ENCODE results near the gene KCTD8.
"Not testable (repeated sequence)": the region's sequence is repeated elsewhere in the genome, so short reads cannot be mapped to it uniquely, and the experiment has no call there.

KCTD8 gene

DNA sequence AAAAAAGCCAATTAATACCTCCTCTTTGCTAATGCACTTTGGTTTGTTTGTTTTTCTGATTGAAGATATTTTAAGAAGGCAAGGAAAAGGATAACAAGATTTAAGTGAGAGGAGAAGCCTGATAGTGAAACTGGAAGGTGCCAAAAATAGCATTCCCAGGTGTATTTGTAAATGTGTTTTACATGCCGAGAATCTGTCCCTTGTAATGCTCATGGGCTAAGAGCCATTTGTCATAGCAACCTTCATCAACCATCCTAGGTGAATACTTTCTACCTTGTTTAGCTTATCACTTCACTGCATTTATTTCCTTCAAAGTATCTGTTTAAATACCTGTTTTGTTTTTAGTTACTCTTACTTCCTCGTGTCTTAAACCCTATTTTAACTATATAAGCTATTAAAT, 127.8 kb downstream of the KCTD8 start:
- no peak for DNase-seq

GRCh38 chr4:44319129-44319528, 129.5 kb downstream of the KCTD8 start:
- no peak for DNase-seq

- no peak for DNase-seq
These were observed 134.9 kb downstream of the KCTD8 start for GRCh38 chr4:44313702-44314101.

GRCh38 chr4:44287505-44287904, 161.1 kb downstream of the KCTD8 start:
- no peak for DNase-seq

DNA sequence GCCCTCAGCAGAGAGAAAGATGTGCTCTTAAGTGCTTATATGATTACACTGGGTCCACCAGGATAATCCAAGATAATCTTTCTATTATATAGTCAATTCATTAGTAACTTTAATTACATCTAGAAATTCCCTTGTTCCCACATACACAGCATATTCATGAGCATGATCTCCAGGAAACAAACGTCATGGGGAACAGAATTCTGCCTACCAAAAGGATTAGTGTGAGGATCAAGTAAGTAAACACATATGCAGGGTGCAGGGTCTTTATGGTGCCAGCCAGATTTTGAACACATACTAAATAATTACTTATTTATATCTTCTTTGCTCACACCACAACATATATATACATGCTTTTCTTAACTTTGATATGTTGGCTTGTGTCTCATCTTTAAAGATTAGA, 169.1 kb downstream of the KCTD8 start:
- DNase-seq, result no peak

- no peak for DNase-seq
These were observed 169.5 kb downstream of the KCTD8 start for GRCh38 chr4:44279066-44279465.

DNA sequence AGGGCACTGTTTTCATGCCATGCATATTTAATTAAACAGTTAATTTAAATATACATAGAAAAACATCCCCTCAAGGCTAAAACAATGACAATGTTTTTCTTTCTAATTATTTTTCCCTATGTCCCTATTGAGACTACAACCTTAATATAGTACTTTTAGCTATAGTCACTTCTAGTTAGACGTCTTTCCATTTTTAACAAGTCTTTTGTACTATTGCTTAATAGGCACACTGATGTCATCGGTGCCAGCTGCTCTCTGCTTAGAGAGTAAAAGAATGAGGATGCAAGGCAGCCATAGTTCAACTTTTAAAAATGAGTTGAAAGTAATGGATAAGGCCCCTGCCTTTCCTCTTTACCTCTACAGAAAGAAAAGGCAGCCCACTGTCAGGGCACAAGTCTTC, 191.1 kb downstream of the KCTD8 start:
- no peak for DNase-seq

DNA sequence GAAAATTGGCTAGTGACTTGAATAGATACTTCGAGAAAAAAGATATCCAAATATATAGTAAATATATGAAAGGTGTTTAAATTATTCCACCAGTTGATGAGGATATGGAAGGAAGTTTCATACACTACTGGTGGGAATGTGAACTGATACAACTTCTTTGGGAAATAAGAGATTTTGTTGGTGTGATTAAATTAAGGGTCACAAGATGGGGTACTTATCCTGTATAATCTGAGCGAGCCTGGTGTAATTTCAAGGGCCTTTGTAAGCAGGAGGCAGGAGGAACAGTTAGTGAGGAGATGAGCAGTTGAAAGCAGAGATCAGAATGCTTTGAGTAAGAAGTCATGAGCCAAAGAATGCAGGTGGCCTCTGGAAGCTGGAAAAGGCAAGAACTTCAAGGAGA, 192.2 kb downstream of the KCTD8 start:
- no peak for DNase-seq

DNA sequence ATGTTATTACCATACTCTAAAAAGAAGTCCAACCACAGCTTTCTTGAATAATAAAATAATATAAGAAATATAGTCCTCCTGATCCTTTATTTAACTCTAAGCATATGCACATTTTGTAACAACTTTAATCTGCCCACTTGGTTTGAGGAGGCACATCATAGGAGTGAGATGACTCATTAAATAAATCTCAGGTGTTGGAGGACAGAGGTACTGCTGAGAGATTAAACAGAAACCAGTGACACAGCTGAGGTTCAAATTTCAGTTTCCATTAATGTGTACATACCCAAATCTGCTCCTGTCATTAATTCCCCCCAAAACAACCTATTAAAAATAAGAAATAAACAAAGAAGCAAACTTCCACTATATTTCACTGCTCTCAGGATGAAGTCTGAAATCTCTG, 211.0 kb downstream of the KCTD8 start:
- DNase-seq, result no peak

DNA sequence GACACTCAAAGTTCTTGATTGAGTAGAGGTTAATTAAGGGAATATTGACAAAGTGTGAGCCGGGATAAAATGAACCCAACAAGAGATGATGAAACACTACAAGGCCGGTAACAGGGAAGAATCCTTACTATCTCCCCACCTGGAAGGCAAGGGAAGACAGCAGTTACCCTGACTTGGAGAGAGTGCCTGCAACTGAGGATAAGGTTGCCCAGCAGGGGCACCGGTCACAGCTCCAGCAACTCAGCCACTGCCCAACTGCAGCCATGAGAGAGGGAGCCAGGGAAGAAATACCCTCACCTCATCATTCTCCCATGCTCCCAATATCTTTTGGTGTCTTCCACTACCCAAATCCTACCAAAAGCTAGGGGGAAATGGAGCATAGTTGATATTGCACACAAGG, 212.7 kb downstream of the KCTD8 start:
- DNase-seq, result no peak

DNA sequence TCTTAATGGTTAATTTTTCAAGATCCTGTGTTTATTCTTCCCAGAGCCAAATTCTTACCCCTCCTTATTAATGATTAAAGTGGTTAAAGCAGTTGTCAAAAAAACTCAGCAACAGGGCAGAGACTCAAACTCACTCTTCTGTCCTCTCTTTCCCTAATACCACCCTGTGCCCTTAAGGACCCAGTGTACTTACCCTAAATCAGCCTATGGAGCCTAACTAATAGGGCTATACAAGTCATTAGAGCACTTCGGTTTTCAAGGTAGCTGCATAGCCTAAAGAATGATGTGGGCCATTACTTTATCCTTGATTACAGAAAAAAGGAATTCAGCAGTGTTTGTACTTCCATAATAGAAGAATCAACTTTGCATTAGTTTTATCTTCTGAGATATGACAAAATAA, 216.3 kb downstream of the KCTD8 start:
- DNase-seq, result no peak

DNA sequence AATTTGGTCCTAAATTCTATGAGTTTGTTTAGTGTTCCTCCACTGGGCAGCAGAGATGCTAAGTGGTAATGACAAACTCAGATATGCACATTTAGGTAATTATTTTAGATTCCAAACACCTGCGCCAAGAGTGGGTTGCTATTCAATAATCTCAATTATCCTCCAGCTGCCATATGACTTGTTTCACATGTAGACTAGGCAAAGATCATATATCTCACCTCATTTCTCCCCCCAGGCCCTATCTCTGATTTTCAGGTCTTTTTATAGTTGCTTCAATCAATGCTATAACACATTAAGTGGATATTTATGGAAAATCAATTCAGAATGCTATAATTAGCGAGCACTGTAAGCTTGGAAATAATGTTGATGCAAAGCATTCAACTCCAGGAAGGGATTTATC, 217.6 kb downstream of the KCTD8 start:
- no peak for DNase-seq

DNA sequence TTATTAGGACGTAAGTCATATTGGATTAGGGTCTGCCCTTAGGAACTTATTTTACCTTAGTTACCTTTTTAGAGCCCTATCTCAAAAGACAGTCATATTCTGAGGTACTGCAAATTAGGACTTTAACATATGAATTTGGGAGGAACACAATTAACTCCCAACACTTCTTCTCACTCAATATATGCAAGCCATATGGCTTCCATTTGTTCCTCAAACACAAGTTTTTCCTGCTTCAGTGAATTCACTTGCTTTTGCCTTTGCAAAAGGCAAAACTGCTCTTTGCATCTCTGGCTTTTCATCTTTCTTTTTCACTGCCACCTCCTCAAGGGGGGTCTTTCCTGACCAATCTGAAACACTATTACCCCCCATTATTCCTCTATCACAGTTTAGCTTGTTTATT, 220.3 kb downstream of the KCTD8 start:
- no peak for DNase-seq

DNA sequence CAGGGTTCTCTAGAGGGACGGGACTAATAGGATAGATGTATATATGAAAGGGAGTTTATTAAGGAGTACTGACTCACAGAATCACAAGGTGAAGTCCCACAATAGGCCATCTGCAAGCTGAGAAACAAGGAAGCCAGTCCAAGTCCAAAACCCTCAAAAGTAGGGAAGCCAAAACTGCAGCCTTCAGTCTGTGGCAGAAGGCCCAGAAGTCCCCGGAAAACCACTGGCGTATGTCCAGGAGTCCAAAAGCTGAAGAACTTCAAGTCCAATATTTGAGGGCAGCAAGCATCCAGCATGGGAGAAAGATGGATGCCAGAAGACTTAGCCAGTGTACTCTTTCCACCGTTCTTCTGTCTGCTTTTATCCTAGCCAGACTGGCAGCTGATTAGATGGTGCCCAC, 227.2 kb downstream of the KCTD8 start:
- no peak for DNase-seq

DNA sequence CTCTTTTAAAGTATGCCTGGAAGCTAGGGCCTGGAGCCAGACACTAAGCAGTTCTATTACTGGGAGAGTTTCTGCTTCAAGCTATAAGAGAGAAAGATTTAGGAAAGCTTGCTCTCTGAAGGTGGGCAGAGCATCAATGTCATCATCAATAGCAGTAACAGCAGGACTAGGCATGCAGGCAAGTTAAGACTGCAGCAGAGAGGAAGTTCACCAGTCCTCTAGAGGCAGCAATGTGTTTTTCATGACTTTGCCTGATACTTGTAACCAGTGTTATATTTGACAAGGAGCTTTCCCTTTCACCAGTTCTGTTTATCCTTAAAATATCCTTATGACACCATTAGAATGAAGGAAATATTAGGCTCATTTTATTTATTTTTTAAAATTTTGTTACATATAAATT, 237.9 kb downstream of the KCTD8 start:
- DNase-seq, result no peak

GRCh38 chr4:44196796-44197195, 251.8 kb downstream of the KCTD8 start:
- no peak for DNase-seq

DNA sequence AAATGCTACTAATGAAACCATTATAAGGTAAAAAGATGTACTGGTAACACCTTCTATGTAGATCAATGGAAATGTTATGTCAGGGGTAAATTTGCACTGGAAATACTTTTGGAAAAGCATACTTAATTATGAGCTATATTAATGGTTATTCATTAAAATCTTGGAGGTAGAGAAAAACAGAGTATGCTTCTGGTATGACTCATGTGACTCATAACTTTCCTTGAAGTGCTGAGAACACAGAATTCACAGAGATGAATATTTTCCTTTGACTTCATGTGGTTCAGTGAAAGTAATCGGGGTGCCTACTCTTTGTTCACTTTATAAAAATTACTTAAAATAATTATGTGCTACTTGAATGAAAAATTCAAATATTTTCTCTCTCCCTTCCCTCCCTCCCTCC, 254.2 kb downstream of the KCTD8 start:
- no peak for DNase-seq

GRCh38 chr4:44186850-44187246, 261.8 kb downstream of the KCTD8 start:
- no peak for DNase-seq

DNA sequence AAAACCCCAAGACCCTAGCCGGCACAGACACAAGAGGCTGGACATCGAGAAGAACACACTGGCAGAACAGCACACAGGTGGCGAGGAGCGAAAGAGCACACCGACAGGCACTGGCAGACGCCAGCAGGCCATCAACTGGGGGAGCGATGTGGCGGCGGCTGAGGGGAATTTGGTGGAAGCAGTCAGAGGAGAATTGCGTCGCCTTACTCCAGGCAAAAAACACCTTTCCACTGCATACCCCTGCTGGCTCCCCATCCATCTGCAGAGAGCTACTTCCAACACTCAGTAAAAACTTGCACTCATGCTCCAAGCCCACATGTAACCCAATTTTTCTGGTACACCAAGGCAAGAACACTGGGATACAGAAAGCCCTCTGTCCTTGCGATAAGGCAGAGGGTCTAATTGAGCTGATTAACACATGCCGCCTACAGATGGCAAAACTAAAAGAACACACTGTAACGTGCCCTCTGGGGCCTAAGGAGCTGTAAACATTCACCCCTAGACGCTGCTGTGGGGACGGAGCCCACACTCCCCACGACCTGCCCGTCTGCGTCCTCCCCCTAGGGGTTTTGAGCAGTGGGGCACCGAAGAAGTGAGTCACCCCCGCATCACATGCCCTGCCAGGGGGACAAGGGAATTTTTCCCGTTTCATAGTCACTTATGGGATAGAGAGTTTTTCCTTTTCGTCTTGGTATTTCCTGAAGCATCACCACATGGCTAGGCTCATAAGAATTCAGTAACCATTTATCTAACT, 262.3 kb downstream of the KCTD8 start:
- DNase-seq, result no peak

GRCh38 chr4:44181491-44182349, 266.9 kb downstream of the KCTD8 start:
- DNase-seq, result not testable (repeated sequence)

GRCh38 chr4:44167766-44168165, 280.8 kb downstream of the KCTD8 start:
- not testable (repeated sequence) for DNase-seq

GRCh38 chr4:44165938-44166337, 282.7 kb downstream of the KCTD8 start:
- DNase-seq, result no peak

DNA sequence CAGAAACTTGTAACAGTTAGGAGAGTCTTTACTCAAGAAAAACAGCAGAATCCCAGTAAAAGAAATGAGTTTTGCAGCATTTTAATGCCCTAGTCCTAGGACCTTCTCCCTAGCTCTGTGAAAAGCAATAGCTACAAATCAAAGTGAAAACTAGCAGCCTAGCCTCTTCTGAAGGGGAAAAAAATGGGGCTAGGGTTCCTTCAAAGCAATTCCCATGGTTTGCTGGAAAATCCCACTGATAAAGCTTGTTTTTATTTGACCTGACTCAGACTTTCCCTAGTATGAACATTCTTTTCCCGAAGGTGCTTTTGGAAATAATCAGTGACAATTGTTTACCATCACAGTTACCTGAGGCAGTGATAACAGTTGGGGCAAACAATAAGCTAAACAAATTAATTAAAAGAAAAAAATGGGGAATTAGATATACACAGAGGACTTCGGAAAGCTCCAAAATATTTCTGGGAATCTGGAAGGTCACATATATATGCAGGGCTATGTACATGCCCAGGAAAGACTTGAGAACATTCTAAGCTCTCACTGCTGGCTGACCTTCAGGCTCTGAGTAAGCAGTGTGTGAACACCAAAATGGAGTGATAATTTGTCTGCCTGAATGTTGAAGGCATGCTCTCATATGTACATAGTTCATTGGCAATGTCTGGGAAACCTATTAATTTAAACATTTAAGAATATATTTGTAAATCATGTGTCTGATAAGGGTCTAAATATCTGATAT, 285.9 kb downstream of the KCTD8 start:
- no peak for DNase-seq

GRCh38 chr4:44161756-44162155, 286.9 kb downstream of the KCTD8 start:
- DNase-seq, result no peak

Data from stimulated activated CD4-positive, alpha-beta T cell treated with anti-CD3 and anti-CD28 coated beads, Interleukin-4, amount 100 ng/mL, for 24 hours (primary cell).